K562 (cell line): ENCODE results near the gene RWDD3. TPM values are rescaled to one million over a fixed set of nuclear protein-coding genes. Genes with fewer than 3 reads are reported as not detected.

Source experiments
- ATAC-seq: fragments of 200-7000 bp; cut with Tn5 transposase; 3 replicates; pipeline ENCODE4 v1.9.1; 2020; ENCODE audit warnings: moderate library complexity
- BruUV-seq: library from RNA; stranded (reverse); fragments of 400-500 nt; replicated peaks from 2 replicates; lab custom pipeline; 2021; lab: Mats Ljungman, UMichigan
- CTCF ChIA-PET: fragments of 300-600 bp; formaldehyde crosslinking; extraction: SDS; loops from one replicate; lab custom pipeline; 2021; ENCODE audit warnings: low intra/inter-chr PET ratio; lab: Yijun Ruan, JAX
- POLR2A ChIA-PET: fragments of 300-600, 350-650 bp; sonication (Branson Sonifier 250); formaldehyde crosslinking; extraction: SDS; loops from one replicate; lab custom pipeline; 2021; ENCODE audit warnings: antibody characterized with exemption, inconsistent platforms; lab: Yijun Ruan, JAX
- DNase-seq, 4 experiments: peaks; one replicate each; pipeline versions ENCODE4 v3.0.0 to v3.0.0-alpha.2; 2011 to 2018; ENCODE audit warnings: low spot score in 3 of 4, mixed read lengths in 3 of 4; ENCODE audit errors: extremely low read depth in 1 of 4
- FAIRE-seq: peaks from 2 replicates; lab custom pipeline; 2011; peaks lifted over from hg19 to GRCh38; lab: Jason Lieb, UNC
- H2AFZ ChIP-seq: 2 replicates; pipeline ENCODE4 v1.6.0; 2011; ENCODE audit warnings: low read depth, low read length, control low read depth, inconsistent platforms
- H3K27ac ChIP-seq: fragments of 200-600 bp; 3 replicates; pipeline ENCODE4 v1.8.0; 2011; ENCODE audit warnings: low read depth, mild to moderate bottlenecking, control low read depth, inconsistent platforms, low read length, moderate library complexity, mixed read lengths; ENCODE audit errors: extremely low read depth
- H3K27me3 ChIP-seq, 2 experiments: fragments of 300-600 bp in 1 of 2; 2 replicates in 1 of 2; 3 replicates in 1 of 2; pipeline versions ENCODE4 v1.6.0 to v1.8.0; 2011; ENCODE audit warnings: inconsistent platforms in 2 of 2, low read length in 2 of 2, mild to moderate bottlenecking in 1 of 2, mixed read lengths in 1 of 2, moderate library complexity in 1 of 2; ENCODE audit not compliant: control insufficient read depth in 2 of 2, insufficient read depth in 2 of 2
- H3K36me3 ChIP-seq: fragments of 300-600 bp; 3 replicates; pipeline ENCODE4 v1.8.0; 2011; ENCODE audit warnings: mild to moderate bottlenecking, low read length, inconsistent platforms; ENCODE audit not compliant: control insufficient read depth, insufficient read depth
- H3K4me1 ChIP-seq, 2 experiments: fragments of 200-600 bp in 1 of 2; replicated peaks in 1 of 2; 2 replicates in 1 of 2; 3 replicates in 1 of 2; pipeline versions ENCODE4 v1.5.1 to v1.8.0; 2011; ENCODE audit warnings: inconsistent platforms in 2 of 2, low read length in 2 of 2, mild to moderate bottlenecking in 1 of 2, mixed read lengths in 1 of 2, moderate library complexity in 1 of 2; ENCODE audit not compliant: control insufficient read depth in 2 of 2, insufficient read depth in 2 of 2
- H3K4me2 ChIP-seq: 2 replicates; pipeline ENCODE4 v1.6.1; 2011; ENCODE audit warnings: low read length, control low read depth, inconsistent platforms, mixed read lengths; ENCODE audit not compliant: insufficient read depth
- H3K4me3 ChIP-seq: fragments of 200-600 bp; sonication (generic), shearing (Covaris generic); 2 replicates; pipeline ENCODE4 v1.5.1; 2016; ENCODE audit warnings: control low read depth, inconsistent platforms
- H3K79me2 ChIP-seq: fragments of 200-600 bp; 3 replicates; pipeline ENCODE4 v1.8.0; 2011; ENCODE audit warnings: low read length, inconsistent platforms; ENCODE audit not compliant: control insufficient read depth, insufficient read depth
- H3K9ac ChIP-seq, 2 experiments: 2 replicates each; pipeline versions ENCODE4 v1.6.0 to v1.6.1; 2011; ENCODE audit warnings: low read depth in 2 of 2, low read length in 2 of 2, control low read depth in 1 of 2, inconsistent platforms in 1 of 2, mild to moderate bottlenecking in 1 of 2, mixed read lengths in 1 of 2; ENCODE audit not compliant: insufficient read depth in 1 of 2
- H3K9me1 ChIP-seq: one replicate; pipeline ENCODE4 v1.6.0; 2011; ENCODE audit warnings: inconsistent platforms, mild to moderate bottlenecking, low read length, moderate library complexity; ENCODE audit not compliant: control insufficient read depth, insufficient read depth
- H3K9me3 ChIP-seq: replicated peaks from 2 replicates; pipeline ENCODE4 v1.5.1; 2011; ENCODE audit warnings: low read depth, low read length, inconsistent platforms; ENCODE audit not compliant: control insufficient read depth, insufficient read depth
- H4K20me1 ChIP-seq: replicated peaks from 2 replicates; pipeline ENCODE4 v1.6.1; 2011; ENCODE audit warnings: low read length, inconsistent platforms, mixed read lengths; ENCODE audit not compliant: control insufficient read depth, insufficient read depth
- BRD9 ChIP-seq: fragments of 450-650 bp; IDR thresholded peaks from 2 replicates; pipeline ENCODE4 v1.6.1; 2018; ENCODE audit warnings: low read depth; ENCODE audit not compliant: partially characterized antibody
- ILF3 ChIP-seq: fragments of 450-650 bp; IDR thresholded peaks from 2 replicates; pipeline ENCODE4 v1.6.1; 2018; ENCODE audit warnings: antibody characterized with exemption, mild to moderate bottlenecking, moderate library complexity, borderline replicate concordance
- MTF1 ChIP-seq: fragments of 250-450 bp; sonication (Bioruptor Pico); IDR thresholded peaks from 2 replicates; pipeline ENCODE4 v1.9.0; 2021; ENCODE audit warnings: moderate library complexity, mild to moderate bottlenecking, inconsistent platforms, borderline replicate concordance
- NCOA1 ChIP-seq: fragments of 450-650 bp; IDR thresholded peaks from 2 replicates; pipeline ENCODE4 v1.6.1; 2016; ENCODE audit warnings: low read depth
- NFIC ChIP-seq: fragments of 450-650 bp; IDR thresholded peaks from 2 replicates; pipeline ENCODE4 v1.6.1; 2017; ENCODE audit warnings: mild to moderate bottlenecking, inconsistent platforms
- PCBP1 ChIP-seq: fragments of 200-400 bp; formaldehyde crosslinking; IDR thresholded peaks from 2 replicates; pipeline ENCODE4 v1.6.1; 2018; ENCODE audit warnings: mild to moderate bottlenecking, low read depth, low read length; ENCODE audit not compliant: poor library complexity, severe bottlenecking
- SLC30A9 ChIP-seq: fragments of 250-450 bp; sonication (Bioruptor Pico); IDR thresholded peaks from 2 replicates; pipeline ENCODE4 v1.8.0; 2022; ENCODE audit warnings: mild to moderate bottlenecking, moderate library complexity
- TAF9B ChIP-seq: fragments of 450-650 bp; IDR thresholded peaks from 2 replicates; pipeline ENCODE4 v1.6.1; 2018; ENCODE audit warnings: mild to moderate bottlenecking; ENCODE audit not compliant: partially characterized antibody
- ZNF445 ChIP-seq: fragments of 250-450 bp; sonication (Bioruptor Pico); IDR thresholded peaks from 2 replicates; pipeline ENCODE4 v1.4.0; 2020; ENCODE audit warnings: low read depth, mild to moderate bottlenecking, moderate library complexity
- WGBS: fragments of 100-300 bp; shearing (Covaris generic); methylation state at CpG from one replicate; pipeline ENCODE4 v1.1.6; 2016; ENCODE audit warnings: low coverage, mixed read lengths; ENCODE audit not compliant: insufficient coverage; ENCODE audit errors: missing lambda C conversion rate; 5-methylcytosine and 5-hydroxymethylcytosine counted together
- in situ Hi-C: fragments of 300-500 bp; cut with MboI; formaldehyde crosslinking; loops from 4 replicates; pipeline ENCODE4 v1.15.0; 2018; ENCODE audit warnings: inconsistent platforms, mixed read lengths
- intact Hi-C: fragments of 100-400 bp; cut with micrococcal nuclease; formaldehyde crosslinking; loops from 2 replicates; pipeline ENCODE4 v1.14.2; 2022
- polyA plus RNA-seq, 8 experiments: library from polyadenylated mRNA; depleted of rRNA in 4 of 8; stranded (reverse) in 5 of 8; unstranded in 3 of 8; fragments of >200 nt; fragmentation: Nextera tagmentation in 2 of 8; fragmentation: Illumina TruSeq in 1 of 8; extraction: Ambion mirVana in 2 of 8; extraction: Trizol in 1 of 8; gene quantifications; 2 replicates each; pipeline versions ENCODE4 v1.2.1 to v1.2.3, GENCODE V29; 2011 to 2014; ENCODE audit warnings: inconsistent platforms in 1 of 8, missing spikeins in 1 of 8
- total RNA-seq, 7 experiments: library from RNA; depleted of rRNA in 6 of 7; stranded (reverse); fragments of >200 nt in 6 of 7; fragmentation: Illumina TruSeq in 2 of 7; extraction: Trizol in 2 of 7; gene quantifications; 2 replicates each; pipeline versions ENCODE4 v1.2.1 to v1.2.3, GENCODE V29; 2011 to 2021; ENCODE audit warnings: low replicate concordance in 1 of 7
- TF ChIP-seq, protein P1 (sequence below): sonication (generic); formaldehyde crosslinking; IDR thresholded peaks from 2 replicates; pipeline ENCODE4 v1.8.0; 2023; ENCODE audit warnings: missing genetic modification reagents, mild to moderate bottlenecking, borderline replicate concordance

Gene RWDD3
- total and polyA plus RNA-seq, 9 of the 15 experiments (the other 6 are each of a cell fraction or from before 2014, with no cell fraction given) = 21.6 to 65.0 (median 34.9) TPM

DNA sequence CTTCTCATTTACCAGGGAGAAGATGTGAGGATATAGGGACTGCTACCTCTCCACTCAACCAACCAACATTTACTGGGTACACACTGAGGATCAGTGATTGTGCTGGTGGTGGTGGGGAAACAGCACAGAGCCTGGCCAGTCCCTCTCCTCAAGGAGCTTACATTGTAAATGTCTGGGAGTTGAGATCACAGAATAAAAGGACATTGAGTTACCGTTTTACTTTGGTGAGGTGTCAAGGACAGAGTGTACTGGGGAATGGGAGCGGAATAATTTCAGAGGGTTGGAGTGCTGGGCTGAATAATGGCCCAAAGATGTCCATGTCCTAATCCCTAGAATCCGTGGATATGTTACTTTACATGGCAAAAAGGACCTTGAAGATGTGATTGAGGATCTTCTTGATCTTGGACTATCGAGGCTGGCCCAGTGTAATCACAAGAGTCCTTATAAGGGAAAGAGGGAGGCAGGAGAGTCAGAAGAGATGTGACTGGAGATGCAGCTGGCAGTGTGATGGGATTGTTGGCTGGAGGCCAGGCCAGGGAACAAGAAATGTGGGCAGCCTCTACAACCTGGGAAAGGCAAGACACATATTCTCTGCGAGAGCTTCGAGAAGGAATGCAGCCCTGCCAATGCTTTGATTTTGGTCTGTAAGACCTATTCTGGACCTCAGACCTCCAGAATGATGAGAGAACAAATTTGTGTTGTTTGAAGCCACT is 26.6 kb upstream of the RWDD3 start:
- H3K4me1 ChIP-seq = peaks cover 0 to 4% of the 10 kb centered on the region in 2 experiments; a peak in 3 of 5 replicates
- no TSS peak for BruUV-seq
- no peaks in the 10 kb centered on the region for H3K36me3 ChIP-seq
- intact Hi-C loops (no loop called here), in situ Hi-C loops (no loop called here)
- no peak overlapping the region for H3K4me2 ChIP-seq
- ATAC-seq (no peak), DNase-seq (no peak), FAIRE-seq (no peak)
- no peaks in the 10 kb centered on the region for H4K20me1 ChIP-seq
- H3K79me2 ChIP-seq = no peaks in the 10 kb centered on the region
- ChIA-PET CTCF (no interaction called here), POLR2A (interaction anchor here (0.6 to 1.6 kb wide), 2 partner anchors 13 to 71 kb away, joined by 3 to 4 read pairs; no protein-coding TSS in a partner anchor)
- H3K9me1 ChIP-seq = no peaks in the 10 kb centered on the region
- WGBS = 47% methylated on average over 6 of the region's 6 CpGs
- no peak overlapping the region for H3K4me3 ChIP-seq
- no peak for TF ChIP-seq NCOA1
- peak; percentile 78 for TF ChIP-seq NFIC
- H3K27ac ChIP-seq = no peak overlapping the region
- H2AFZ ChIP-seq = no peak overlapping the region
- no peaks in the 10 kb centered on the region; the same call in none of the 2 replicates for H3K9me3 ChIP-seq
- no peaks in the 10 kb centered on the region for H3K27me3 ChIP-seq
- no peak overlapping the region for H3K9ac ChIP-seq

DNA sequence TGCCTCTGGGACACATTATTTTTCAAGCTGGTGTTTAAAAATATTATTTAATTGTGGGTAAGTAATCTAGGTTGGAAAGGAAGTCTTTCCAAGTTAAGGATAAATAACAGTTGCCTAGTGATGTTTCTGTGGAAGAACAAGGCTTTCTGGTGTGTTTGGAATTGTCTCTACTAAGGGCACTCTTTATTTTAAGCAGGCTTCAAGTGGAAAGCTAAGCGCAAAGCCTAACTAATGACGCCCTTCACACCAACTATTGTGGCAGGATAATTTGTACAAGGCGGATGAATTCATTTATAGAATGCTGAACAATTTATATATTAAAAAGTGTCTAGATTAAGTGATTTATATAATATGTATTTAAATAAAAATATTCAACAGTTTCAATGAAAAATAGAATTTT is 25.1 kb upstream of the RWDD3 start:
- no peak overlapping the region for H2AFZ ChIP-seq
- no peaks in the 10 kb centered on the region for H3K9me1 ChIP-seq
- no TSS peak for BruUV-seq
- CTCF ChIA-PET = no interaction called here
- H3K27me3 ChIP-seq = no peaks in the 10 kb centered on the region
- H3K79me2 ChIP-seq = no peaks in the 10 kb centered on the region
- peaks cover 0 to 4% of the 10 kb centered on the region in 2 experiments; a peak in 3 of 5 replicates for H3K4me1 ChIP-seq
- H3K9ac ChIP-seq = no peak overlapping the region
- in situ Hi-C loops (no loop called here), intact Hi-C loops (no loop called here)
- no peaks in the 10 kb centered on the region for H3K36me3 ChIP-seq
- DNase-seq (no peak), ATAC-seq (no peak), FAIRE-seq (no peak)
- POLR2A ChIA-PET = interaction anchor here (0.9 to 1.2 kb wide), 2 partner anchors 15 to 29 kb away, joined by 4 read pairs; no protein-coding TSS in a partner anchor
- H3K9me3 ChIP-seq = no peaks in the 10 kb centered on the region; the same call in 1 of the 2 replicates
- H3K4me2 ChIP-seq = no peak overlapping the region
- H3K4me3 ChIP-seq = no peak overlapping the region
- H3K27ac ChIP-seq = no peak overlapping the region
- WGBS = 78% methylated on average over 3 of the region's 3 CpGs
- no peaks in the 10 kb centered on the region for H4K20me1 ChIP-seq
- TF ChIP-seq BRD9 (no peak), SLC30A9 (CRISPR knock-in tag) (no peak), MTF1 (no peak), PCBP1 (no peak), TAF9B (no peak), ZNF445 (CRISPR knock-in tag) (no peak), ILF3 (no peak)
- TF ChIP-seq, protein P1, sequence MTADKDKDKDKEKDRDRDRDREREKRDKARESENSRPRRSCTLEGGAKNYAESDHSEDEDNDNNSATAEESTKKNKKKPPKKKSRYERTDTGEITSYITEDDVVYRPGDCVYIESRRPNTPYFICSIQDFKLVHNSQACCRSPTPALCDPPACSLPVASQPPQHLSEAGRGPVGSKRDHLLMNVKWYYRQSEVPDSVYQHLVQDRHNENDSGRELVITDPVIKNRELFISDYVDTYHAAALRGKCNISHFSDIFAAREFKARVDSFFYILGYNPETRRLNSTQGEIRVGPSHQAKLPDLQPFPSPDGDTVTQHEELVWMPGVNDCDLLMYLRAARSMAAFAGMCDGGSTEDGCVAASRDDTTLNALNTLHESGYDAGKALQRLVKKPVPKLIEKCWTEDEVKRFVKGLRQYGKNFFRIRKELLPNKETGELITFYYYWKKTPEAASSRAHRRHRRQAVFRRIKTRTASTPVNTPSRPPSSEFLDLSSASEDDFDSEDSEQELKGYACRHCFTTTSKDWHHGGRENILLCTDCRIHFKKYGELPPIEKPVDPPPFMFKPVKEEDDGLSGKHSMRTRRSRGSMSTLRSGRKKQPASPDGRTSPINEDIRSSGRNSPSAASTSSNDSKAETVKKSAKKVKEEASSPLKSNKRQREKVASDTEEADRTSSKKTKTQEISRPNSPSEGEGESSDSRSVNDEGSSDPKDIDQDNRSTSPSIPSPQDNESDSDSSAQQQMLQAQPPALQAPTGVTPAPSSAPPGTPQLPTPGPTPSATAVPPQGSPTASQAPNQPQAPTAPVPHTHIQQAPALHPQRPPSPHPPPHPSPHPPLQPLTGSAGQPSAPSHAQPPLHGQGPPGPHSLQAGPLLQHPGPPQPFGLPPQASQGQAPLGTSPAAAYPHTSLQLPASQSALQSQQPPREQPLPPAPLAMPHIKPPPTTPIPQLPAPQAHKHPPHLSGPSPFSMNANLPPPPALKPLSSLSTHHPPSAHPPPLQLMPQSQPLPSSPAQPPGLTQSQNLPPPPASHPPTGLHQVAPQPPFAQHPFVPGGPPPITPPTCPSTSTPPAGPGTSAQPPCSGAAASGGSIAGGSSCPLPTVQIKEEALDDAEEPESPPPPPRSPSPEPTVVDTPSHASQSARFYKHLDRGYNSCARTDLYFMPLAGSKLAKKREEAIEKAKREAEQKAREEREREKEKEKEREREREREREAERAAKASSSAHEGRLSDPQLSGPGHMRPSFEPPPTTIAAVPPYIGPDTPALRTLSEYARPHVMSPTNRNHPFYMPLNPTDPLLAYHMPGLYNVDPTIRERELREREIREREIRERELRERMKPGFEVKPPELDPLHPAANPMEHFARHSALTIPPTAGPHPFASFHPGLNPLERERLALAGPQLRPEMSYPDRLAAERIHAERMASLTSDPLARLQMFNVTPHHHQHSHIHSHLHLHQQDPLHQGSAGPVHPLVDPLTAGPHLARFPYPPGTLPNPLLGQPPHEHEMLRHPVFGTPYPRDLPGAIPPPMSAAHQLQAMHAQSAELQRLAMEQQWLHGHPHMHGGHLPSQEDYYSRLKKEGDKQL (CRISPR knock-in tag) = no peak
